Tibial nerve (tissue), 3 donors: Measurements from ENCODE around the gene KCTD18.

Experiments used
- POLR2A ChIP-seq, 2 donors: fragments of 450-650 bp; IDR thresholded peaks; one replicate each; pipeline ENCODE4 v1.6.1; 2017; ENCODE audit warnings: antibody characterized with exemption in 2 of 2, mild to moderate bottlenecking in 2 of 2, moderate library complexity in 2 of 2
- TF ChIP-seq, protein P1 (sequence below), 5 experiments: fragments of 200-600 bp in 3 of 5; fragments of 450-650 bp in 2 of 5; sonication (generic) in 3 of 5; IDR thresholded peaks; one replicate each; pipeline ENCODE4 v1.5.1; 2016 to 2019; ENCODE audit warnings: antibody characterized with exemption in 5 of 5, mild to moderate bottlenecking in 3 of 5, moderate library complexity in 2 of 5

DNA sequence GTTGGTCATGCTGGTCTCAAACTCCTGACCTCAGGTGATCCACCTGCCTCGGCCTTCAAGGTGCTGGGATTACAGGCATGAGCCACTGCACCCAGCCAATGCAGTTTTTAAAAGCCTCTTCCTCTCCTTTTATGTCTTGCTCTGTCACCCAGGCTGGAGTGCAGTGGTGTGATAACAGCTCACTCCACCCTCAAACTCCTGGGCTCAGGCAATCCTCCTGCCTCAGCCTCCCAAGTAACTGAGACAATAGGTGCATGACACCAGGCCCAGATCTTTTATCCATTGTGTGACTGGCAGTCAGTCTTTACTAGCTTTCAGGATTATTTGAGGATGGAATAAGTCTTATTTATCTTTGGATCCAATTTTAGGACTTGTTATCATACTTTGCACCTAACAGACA, 13.2 kb downstream of the KCTD18 start:
- TF ChIP-seq, protein P1, sequence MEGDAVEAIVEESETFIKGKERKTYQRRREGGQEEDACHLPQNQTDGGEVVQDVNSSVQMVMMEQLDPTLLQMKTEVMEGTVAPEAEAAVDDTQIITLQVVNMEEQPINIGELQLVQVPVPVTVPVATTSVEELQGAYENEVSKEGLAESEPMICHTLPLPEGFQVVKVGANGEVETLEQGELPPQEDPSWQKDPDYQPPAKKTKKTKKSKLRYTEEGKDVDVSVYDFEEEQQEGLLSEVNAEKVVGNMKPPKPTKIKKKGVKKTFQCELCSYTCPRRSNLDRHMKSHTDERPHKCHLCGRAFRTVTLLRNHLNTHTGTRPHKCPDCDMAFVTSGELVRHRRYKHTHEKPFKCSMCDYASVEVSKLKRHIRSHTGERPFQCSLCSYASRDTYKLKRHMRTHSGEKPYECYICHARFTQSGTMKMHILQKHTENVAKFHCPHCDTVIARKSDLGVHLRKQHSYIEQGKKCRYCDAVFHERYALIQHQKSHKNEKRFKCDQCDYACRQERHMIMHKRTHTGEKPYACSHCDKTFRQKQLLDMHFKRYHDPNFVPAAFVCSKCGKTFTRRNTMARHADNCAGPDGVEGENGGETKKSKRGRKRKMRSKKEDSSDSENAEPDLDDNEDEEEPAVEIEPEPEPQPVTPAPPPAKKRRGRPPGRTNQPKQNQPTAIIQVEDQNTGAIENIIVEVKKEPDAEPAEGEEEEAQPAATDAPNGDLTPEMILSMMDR (IDR thresholded peaks at IDR 0.05), result no peak
- no peak for TF ChIP-seq POLR2A (IDR thresholded peaks at IDR 0.05)
